HepG2 (cell line): ENCODE measurements around the gene TMEM100. TPM values are rescaled to one million over a fixed set of nuclear protein-coding genes. Genes with fewer than 3 reads are reported as not detected.

Experiments used
- ARNTL ChIP-seq: sonication (generic); formaldehyde crosslinking; IDR thresholded peaks from 2 replicates; pipeline ENCODE4 v1.4.0; 2020; ENCODE audit warnings: mild to moderate bottlenecking, missing genetic modification reagents
- DPF2 ChIP-seq: sonication (generic); formaldehyde crosslinking; IDR thresholded peaks from 2 replicates; pipeline ENCODE4 v1.4.0; 2020; ENCODE audit warnings: mild to moderate bottlenecking, low read depth, missing genetic modification reagents, borderline replicate concordance
- ELF4 ChIP-seq: sonication (generic); formaldehyde crosslinking; IDR thresholded peaks from 2 replicates; pipeline ENCODE4 v1.5.0; 2020; ENCODE audit warnings: missing genetic modification reagents, mild to moderate bottlenecking, moderate library complexity, borderline replicate concordance
- ERF ChIP-seq: IDR thresholded peaks from 2 replicates; pipeline ENCODE4 v1.6.1; 2018; ENCODE audit warnings: missing biosample characterization, missing genetic modification reagents
- FOXP4 ChIP-seq: sonication (generic); formaldehyde crosslinking; IDR thresholded peaks from 2 replicates; pipeline ENCODE4 v1.4.0; 2020; ENCODE audit warnings: missing genetic modification reagents
- KDM5A ChIP-seq: fragments of 200-600 bp; sonication (generic); IDR thresholded peaks from 2 replicates; pipeline ENCODE4 v1.7.0; 2018; ENCODE audit warnings: antibody characterized with exemption, mild to moderate bottlenecking, low read length, borderline replicate concordance
- MYC ChIP-seq: sonication (generic); formaldehyde crosslinking; IDR thresholded peaks from 2 replicates; pipeline ENCODE4 v1.9.0; 2021; ENCODE audit warnings: missing genetic modification reagents, borderline replicate concordance
- NCOA2 ChIP-seq: sonication (generic); formaldehyde crosslinking; IDR thresholded peaks from 2 replicates; pipeline ENCODE4 v1.8.0; 2022; ENCODE audit warnings: inconsistent platforms
- NFE2L1 ChIP-seq: sonication (generic); formaldehyde crosslinking; IDR thresholded peaks from 2 replicates; pipeline ENCODE4 v1.4.0; 2020; ENCODE audit warnings: missing genetic modification reagents, mild to moderate bottlenecking, borderline replicate concordance
- PHF8 ChIP-seq: sonication (generic); formaldehyde crosslinking; IDR thresholded peaks from 2 replicates; pipeline ENCODE4 v1.5.0; 2020; ENCODE audit warnings: missing genetic modification reagents
- ZBTB38 ChIP-seq: sonication (generic); formaldehyde crosslinking; IDR thresholded peaks from 2 replicates; pipeline ENCODE4 v1.5.1; 2020; ENCODE audit warnings: mild to moderate bottlenecking, missing genetic modification reagents
- ZFP41 ChIP-seq: sonication (generic); formaldehyde crosslinking; IDR thresholded peaks from 2 replicates; pipeline ENCODE4 v1.4.0; 2020; ENCODE audit warnings: mild to moderate bottlenecking, missing genetic modification reagents, borderline replicate concordance
- ZNF12 ChIP-seq: sonication (generic); formaldehyde crosslinking; IDR thresholded peaks from 2 replicates; pipeline ENCODE4 v1.5.0; 2020; ENCODE audit warnings: missing genetic modification reagents
- ZNF180 ChIP-seq: sonication (generic); formaldehyde crosslinking; IDR thresholded peaks from 2 replicates; pipeline ENCODE4 v1.4.0; 2020; ENCODE audit warnings: low read depth, missing genetic modification reagents, borderline replicate concordance
- ZNF496 ChIP-seq: sonication (generic); formaldehyde crosslinking; IDR thresholded peaks from 2 replicates; pipeline ENCODE4 v1.8.1; 2023; ENCODE audit warnings: mild to moderate bottlenecking, moderate library complexity, missing genetic modification reagents; ENCODE audit not compliant: insufficient replicate concordance
- ZNF703 ChIP-seq: sonication (generic); formaldehyde crosslinking; IDR thresholded peaks from 2 replicates; pipeline ENCODE4 v1.5.1; 2020; ENCODE audit warnings: missing genetic modification reagents, mild to moderate bottlenecking, moderate library complexity, borderline replicate concordance
- ZNF747 ChIP-seq: sonication (generic); formaldehyde crosslinking; IDR thresholded peaks from 2 replicates; pipeline ENCODE4 v1.8.1; 2023; ENCODE audit warnings: missing genetic modification reagents, mild to moderate bottlenecking, borderline replicate concordance
- polyA plus RNA-seq, 8 experiments: library from polyadenylated mRNA; depleted of rRNA in 3 of 8; stranded (reverse) in 7 of 8; unstranded in 1 of 8; fragments of >200 nt; fragmentation: Illumina TruSeq in 4 of 8; extraction: Trizol in 4 of 8; gene quantifications; 2 replicates each; pipeline versions ENCODE4 v1.2.1 to v1.2.3, GENCODE V29; 2011 to 2016; ENCODE audit warnings: low read depth in 4 of 8, missing spikeins in 1 of 8, mixed read lengths in 1 of 8; ENCODE audit not compliant: insufficient read depth in 1 of 8
- total RNA-seq, 5 experiments: library from RNA; depleted of rRNA; stranded (reverse); fragments of >200 nt; fragmentation: Illumina TruSeq; extraction: Trizol; gene quantifications; 2 replicates each; pipeline ENCODE4 v1.2.3, GENCODE V29; 2016; ENCODE audit warnings: low read depth in 1 of 5
- TF ChIP-seq, protein P1 (sequence below): sonication (generic); formaldehyde crosslinking; conservative IDR thresholded peaks from 2 replicates; pipeline ENCODE4 v1.4.0; 2020; ENCODE audit warnings: mild to moderate bottlenecking, missing genetic modification reagents, moderate library complexity
- TF ChIP-seq, protein P2 (sequence below): sonication (generic); formaldehyde crosslinking; IDR thresholded peaks from 2 replicates; pipeline ENCODE4 v1.8.0; 2022; ENCODE audit warnings: missing genetic modification reagents, mild to moderate bottlenecking, borderline replicate concordance
- TF ChIP-seq, protein P3 (sequence below): sonication (generic); formaldehyde crosslinking; IDR thresholded peaks from 2 replicates; pipeline ENCODE4 v1.5.1; 2020; ENCODE audit warnings: missing genetic modification reagents, mild to moderate bottlenecking, borderline replicate concordance

Gene TMEM100
- total and polyA plus RNA-seq, 2 of the 13 experiments (the other 11 are each of a cell fraction or from before 2014, with no cell fraction given): not detected

DNA sequence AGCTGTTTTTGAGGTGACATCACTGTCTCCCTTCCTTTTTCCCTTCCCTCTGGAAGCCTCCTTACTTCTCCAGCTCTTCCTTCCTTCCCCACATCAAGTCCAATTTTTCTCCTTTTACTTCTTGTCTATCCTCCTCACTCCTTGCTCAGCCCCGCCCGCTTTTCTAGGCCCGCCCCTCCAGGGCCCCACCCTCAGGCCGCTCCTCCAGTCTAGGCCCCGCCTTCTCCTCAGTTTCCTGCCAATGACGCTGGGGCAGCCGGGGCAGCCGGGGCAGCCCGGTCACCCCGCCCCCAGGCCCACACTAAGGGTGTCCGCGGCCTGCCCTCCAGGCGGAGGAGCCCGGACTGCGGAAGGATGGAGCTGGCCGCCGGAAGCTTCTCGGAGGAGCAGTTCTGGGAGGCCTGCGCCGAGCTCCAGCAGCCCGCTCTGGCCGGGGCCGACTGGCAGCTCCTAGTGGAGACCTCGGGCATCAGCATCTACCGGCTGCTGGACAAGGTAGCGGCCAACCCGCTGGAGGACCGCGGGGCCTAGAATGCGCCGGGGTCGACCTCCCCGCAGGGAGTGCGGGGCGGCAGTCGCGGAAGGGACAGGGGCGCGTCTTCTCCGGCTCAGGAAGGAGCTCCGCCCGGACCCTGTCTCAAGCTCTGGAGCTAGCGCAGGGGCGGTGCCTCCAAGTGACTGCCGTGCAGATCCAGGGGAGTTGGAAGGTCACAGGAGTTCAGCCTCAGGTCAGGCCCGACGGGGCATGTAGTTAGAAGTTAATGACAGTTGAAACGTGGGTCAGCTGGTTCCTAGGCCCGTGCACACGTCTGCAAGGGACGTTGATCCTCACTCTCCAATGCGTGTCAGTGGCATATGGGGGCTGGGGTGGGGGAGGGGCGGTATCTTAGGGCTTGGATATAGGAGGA lies 28.3 kb upstream of the TMEM100 start, which contains the start of gene PCTP (continued):
- TF ChIP-seq FOXP4 (CRISPR knock-in tag): peak; percentile 56; the same call in 1 of the 2 replicates
- peak; percentile 83; the same call in 1 of the 2 replicates for TF ChIP-seq ERF (CRISPR knock-in tag)
- peak; percentile 51; the same call in 1 of the 2 replicates for TF ChIP-seq ZNF703
- TF ChIP-seq, protein P1, sequence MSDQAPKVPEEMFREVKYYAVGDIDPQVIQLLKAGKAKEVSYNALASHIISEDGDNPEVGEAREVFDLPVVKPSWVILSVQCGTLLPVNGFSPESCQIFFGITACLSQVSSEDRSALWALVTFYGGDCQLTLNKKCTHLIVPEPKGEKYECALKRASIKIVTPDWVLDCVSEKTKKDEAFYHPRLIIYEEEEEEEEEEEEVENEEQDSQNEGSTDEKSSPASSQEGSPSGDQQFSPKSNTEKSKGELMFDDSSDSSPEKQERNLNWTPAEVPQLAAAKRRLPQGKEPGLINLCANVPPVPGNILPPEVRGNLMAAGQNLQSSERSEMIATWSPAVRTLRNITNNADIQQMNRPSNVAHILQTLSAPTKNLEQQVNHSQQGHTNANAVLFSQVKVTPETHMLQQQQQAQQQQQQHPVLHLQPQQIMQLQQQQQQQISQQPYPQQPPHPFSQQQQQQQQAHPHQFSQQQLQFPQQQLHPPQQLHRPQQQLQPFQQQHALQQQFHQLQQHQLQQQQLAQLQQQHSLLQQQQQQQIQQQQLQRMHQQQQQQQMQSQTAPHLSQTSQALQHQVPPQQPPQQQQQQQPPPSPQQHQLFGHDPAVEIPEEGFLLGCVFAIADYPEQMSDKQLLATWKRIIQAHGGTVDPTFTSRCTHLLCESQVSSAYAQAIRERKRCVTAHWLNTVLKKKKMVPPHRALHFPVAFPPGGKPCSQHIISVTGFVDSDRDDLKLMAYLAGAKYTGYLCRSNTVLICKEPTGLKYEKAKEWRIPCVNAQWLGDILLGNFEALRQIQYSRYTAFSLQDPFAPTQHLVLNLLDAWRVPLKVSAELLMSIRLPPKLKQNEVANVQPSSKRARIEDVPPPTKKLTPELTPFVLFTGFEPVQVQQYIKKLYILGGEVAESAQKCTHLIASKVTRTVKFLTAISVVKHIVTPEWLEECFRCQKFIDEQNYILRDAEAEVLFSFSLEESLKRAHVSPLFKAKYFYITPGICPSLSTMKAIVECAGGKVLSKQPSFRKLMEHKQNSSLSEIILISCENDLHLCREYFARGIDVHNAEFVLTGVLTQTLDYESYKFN (CRISPR knock-in tag): peak; percentile 58
- no peak for TF ChIP-seq KDM5A
- TF ChIP-seq, protein P2, sequence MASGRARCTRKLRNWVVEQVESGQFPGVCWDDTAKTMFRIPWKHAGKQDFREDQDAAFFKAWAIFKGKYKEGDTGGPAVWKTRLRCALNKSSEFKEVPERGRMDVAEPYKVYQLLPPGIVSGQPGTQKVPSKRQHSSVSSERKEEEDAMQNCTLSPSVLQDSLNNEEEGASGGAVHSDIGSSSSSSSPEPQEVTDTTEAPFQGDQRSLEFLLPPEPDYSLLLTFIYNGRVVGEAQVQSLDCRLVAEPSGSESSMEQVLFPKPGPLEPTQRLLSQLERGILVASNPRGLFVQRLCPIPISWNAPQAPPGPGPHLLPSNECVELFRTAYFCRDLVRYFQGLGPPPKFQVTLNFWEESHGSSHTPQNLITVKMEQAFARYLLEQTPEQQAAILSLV (CRISPR knock-in tag): peak; percentile 63; the same call in 1 of the 2 replicates
- TF ChIP-seq ELF4 (CRISPR knock-in tag): 0 out of 2 replicates have a peak, but pooled peaks have one; percentile 55
- TF ChIP-seq ARNTL (CRISPR knock-in tag): peak; percentile 74
- TF ChIP-seq, protein P3, sequence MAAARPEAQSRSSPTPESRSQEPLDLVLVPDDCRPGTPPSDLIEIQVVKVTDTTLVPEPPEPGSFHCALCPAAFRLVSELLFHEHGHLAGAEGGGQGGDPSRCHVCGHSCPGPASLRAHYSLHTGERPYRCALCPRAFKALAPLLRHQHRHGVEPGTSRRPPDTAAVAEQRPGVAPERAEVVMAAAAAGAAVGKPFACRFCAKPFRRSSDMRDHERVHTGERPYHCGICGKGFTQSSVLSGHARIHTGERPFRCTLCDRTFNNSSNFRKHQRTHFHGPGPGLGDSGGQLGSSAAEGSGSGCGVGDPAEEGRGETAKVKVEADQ (CRISPR knock-in tag): peak; percentile 73; the same call in 1 of the 2 replicates
- TF ChIP-seq MYC (CRISPR knock-in tag): peak; percentile 66; the same call in 1 of the 2 replicates
- TF ChIP-seq DPF2 (CRISPR knock-in tag): 0 out of 2 replicates have a peak, but pooled peaks have one; percentile 33
- TF ChIP-seq ZBTB38: peak; percentile 58; the same call in 1 of the 2 replicates
- no peak for TF ChIP-seq NFE2L1 (CRISPR knock-in tag)
- TF ChIP-seq ZNF12 (CRISPR knock-in tag): no peak; the same call in none of the 2 replicates
- TF ChIP-seq NCOA2 (CRISPR knock-in tag): peak; percentile 60
- peak; percentile 86; the same call in 1 of the 2 replicates for TF ChIP-seq ZFP41 (CRISPR knock-in tag)
- TF ChIP-seq ZNF180 (CRISPR knock-in tag): peak; percentile 14; the same call in 1 of the 2 replicates
- TF ChIP-seq ZNF747 (CRISPR knock-in tag): 0 out of 2 replicates have a peak, but pooled peaks have one; percentile 33
- peak; percentile 99 for TF ChIP-seq PHF8 (CRISPR knock-in tag)
- TF ChIP-seq ZNF496: no peak
